GM12891 (cell line): ENCODE data around the gene COPB1.

Source experiments
- DNase-seq: peaks from one replicate; pipeline ENCODE4 v3.0.0; 2011; ENCODE audit warnings: low spot score; ENCODE audit not compliant: insufficient read length
- FAIRE-seq: peaks from 2 replicates; lab custom pipeline; 2011; peaks lifted over from hg19 to GRCh38; lab: Jason Lieb, UNC
- PAX5 ChIP-seq: IDR thresholded peaks from 2 replicates; pipeline ENCODE4 v1.6.1; 2011; ENCODE audit warnings: low read length, moderate library complexity, mild to moderate bottlenecking; ENCODE audit not compliant: insufficient read depth, severe bottlenecking
- POLR2A ChIP-seq: IDR thresholded peaks from 2 replicates; pipeline ENCODE4 v1.6.1; 2011; ENCODE audit warnings: low read depth, low read length, control low read depth
- POLR2AphosphoS5 ChIP-seq: IDR thresholded peaks from 2 replicates; pipeline ENCODE4 v1.6.1; 2011; ENCODE audit warnings: low read depth, low read length, control low read depth
- POU2F2 ChIP-seq: IDR thresholded peaks from 2 replicates; pipeline ENCODE4 v1.6.1; 2011; ENCODE audit warnings: low read depth, mild to moderate bottlenecking, control low read depth, low read length, moderate library complexity
- SPI1 ChIP-seq: IDR thresholded peaks from 2 replicates; pipeline ENCODE4 v1.6.1; 2011; ENCODE audit warnings: low read depth, low read length, control low read depth
- TAF1 ChIP-seq: IDR thresholded peaks from 2 replicates; pipeline ENCODE4 v1.6.1; 2011; ENCODE audit warnings: low read depth, low read length, control low read depth

Gene COPB1

GRCh38 chr11:14443638-14444037 is 56.0 kb downstream of the COPB1 start:
- no peak for TF ChIP-seq PAX5
- TF ChIP-seq POLR2A = no peak
- no peak for TF ChIP-seq SPI1
- no peak for TF ChIP-seq TAF1
- no peak for TF ChIP-seq POLR2AphosphoS5
- FAIRE-seq = no peak
- DNase-seq = no peak

DNA sequence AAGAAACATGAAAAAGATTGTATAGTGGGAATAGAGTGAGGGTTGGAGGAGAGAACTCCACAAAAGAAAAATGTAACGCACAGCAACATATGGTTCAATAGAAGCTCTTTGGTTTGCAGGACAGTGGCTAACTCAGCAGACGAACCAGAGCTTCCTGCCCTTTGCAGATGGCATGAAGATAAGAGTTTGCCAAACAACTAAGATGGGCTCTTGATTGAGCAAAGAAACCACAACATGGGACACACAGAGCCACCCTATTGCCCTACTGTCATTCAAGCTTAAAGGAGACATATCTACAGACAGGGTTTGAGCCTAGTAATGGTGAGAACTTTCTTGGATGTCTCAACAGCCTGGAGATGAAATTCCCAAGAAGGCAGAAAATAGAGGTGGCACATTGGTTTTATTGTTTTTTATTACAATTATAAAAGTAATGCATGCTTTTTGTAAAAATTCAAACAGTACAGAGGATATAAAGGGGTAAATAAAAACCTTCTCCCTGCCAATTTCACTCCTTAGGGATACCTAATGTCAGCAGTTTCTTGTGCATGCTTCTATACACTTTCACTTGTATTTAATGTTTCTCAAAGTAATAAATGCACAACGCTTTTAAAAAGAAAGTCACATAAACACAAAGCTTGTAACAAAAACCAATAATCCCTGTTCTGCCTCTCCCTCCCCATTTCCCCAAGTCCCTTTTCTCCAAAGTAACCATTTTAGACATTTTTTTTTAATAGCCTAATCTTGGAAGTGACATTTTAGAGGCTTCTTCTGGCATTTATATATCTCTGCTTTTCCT is 63.7 kb downstream of the COPB1 start:
- FAIRE-seq (no peak), DNase-seq (no peak)
- no peak for TF ChIP-seq TAF1
- TF ChIP-seq SPI1 = no peak
- no peak for TF ChIP-seq POLR2A
- TF ChIP-seq POU2F2 = no peak
- TF ChIP-seq POLR2AphosphoS5 = no peak
- TF ChIP-seq PAX5 = no peak

- FAIRE-seq (no peak), DNase-seq (no peak)
- TF ChIP-seq POLR2A (no peak), TAF1 (no peak), POLR2AphosphoS5 (no peak), POU2F2 (no peak), PAX5 (no peak), SPI1 (no peak)
Measured at GRCh38 chr11:14425621-14426020, 74.0 kb downstream of the COPB1 start.

DNA sequence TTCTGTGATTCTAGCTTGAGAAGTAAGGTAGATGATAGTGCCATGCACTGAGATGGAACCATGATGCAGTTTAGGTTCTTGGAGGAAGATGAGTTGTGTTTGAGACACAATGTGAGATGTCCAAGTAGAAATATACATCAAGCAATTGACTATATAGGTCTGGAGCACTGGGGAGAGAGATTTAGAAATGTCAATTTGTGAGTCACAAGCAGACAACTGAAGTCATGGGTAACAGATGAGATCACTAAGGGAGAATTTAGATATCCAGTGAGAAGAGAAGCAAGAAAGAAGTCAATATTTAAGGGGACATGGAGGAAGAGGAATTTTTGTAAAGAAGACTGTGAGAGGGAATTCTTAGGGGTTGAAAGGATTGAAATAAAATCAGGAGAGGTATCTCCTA is 75.5 kb downstream of the COPB1 start:
- TF ChIP-seq POLR2A = no peak
- TF ChIP-seq SPI1 = no peak
- TF ChIP-seq POLR2AphosphoS5 = no peak
- TF ChIP-seq TAF1 = no peak
- no peak for TF ChIP-seq PAX5
- no peak for TF ChIP-seq POU2F2
- DNase-seq (no peak), FAIRE-seq (no peak)

DNA sequence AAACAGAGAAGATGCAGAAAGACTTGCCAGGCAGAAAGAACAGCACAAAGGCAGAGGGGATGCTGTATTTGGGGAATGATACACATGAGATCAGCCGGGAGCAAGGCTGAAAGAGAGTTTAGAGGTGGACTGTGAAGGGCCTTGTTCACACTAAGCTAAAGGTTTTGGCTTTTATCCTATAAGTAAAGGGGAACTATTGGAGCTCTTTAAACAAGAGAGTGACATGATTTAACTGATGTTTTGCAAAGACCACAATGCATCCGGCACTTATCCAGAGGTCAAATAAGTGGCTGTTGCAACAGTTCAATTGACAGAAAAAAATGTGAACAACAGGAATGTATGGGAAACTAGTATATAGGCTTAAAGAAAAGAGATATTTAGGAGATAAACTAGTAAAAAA is 76.0 kb downstream of the COPB1 start:
- DNase-seq (no peak), FAIRE-seq (no peak)
- TF ChIP-seq POLR2AphosphoS5 (no peak), POU2F2 (no peak), PAX5 (no peak), POLR2A (no peak), SPI1 (no peak), TAF1 (no peak)

GRCh38 chr11:14422814-14423182 is 76.8 kb downstream of the COPB1 start:
- FAIRE-seq (peak; percentile 87), DNase-seq (no peak)

GRCh38 chr11:14422052-14422813 is 77.4 kb downstream of the COPB1 start:
- DNase-seq (no peak), FAIRE-seq (no peak)
- TF ChIP-seq SPI1 (no peak), POU2F2 (no peak), POLR2A (no peak), TAF1 (no peak), POLR2AphosphoS5 (no peak), PAX5 (no peak)

More at GRCh38 chr11:14422814-14423182, 76.8 kb downstream of the COPB1 start:
- TF ChIP-seq POLR2A (no peak), PAX5 (no peak), POU2F2 (no peak), SPI1 (no peak), TAF1 (no peak), POLR2AphosphoS5 (no peak)

DNA sequence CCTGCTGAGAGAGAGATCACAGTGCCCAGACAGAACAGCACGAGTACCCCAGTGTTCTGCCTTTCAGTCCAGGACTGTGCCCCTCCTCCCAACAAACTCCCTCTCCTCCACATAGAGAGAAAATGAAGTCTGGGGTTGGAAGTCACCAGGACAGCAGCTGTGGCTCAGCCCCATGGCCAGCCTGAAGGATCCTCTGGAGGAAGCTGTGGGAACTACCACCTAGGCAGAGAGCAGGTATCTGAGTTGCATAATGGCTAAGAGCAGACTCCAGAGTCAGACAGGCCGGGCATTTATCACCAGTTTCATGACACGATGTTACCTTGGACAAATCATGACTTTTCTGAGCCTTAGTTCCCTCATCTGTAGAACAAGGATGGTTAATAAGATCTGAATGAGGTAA is 79.4 kb downstream of the COPB1 start:
- TF ChIP-seq SPI1 (no peak), POLR2A (no peak), PAX5 (no peak), POLR2AphosphoS5 (no peak), TAF1 (no peak)
- FAIRE-seq = no peak

DNA sequence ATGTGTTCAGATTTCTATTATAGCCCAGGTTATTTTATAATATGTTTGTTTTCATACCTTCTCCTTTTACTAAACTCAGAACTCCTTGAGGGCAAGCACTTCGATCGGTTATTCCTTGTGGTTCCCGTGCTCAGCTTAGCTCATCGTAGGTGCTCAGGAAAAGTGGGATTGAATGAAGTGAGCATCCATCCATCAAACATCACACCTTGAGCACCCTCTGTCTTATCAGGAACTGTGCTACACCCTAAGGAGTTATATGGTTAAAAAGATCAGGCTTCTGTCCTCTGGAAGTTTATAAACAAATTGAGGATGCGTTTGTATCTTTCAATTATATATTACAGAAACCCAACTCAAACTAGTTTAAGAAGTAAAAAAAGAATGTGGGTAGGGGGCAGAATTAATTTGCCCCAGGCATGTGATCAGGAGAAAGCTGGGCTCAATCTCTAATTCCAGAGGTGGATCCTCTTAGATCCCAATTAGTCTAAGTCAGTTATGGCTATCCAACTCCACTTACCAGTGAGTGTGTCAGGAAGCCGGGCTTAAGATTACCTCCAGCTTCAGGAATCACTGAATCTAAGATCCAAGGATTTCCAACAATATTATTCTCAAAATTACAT is 80.7 kb downstream of the COPB1 start:
- DNase-seq (no peak), FAIRE-seq (no peak)
- TF ChIP-seq POLR2A = no peak
- TF ChIP-seq PAX5 = no peak
- TF ChIP-seq POU2F2 = no peak
- no peak for TF ChIP-seq SPI1
- no peak for TF ChIP-seq POLR2AphosphoS5
- no peak for TF ChIP-seq TAF1

More for the DNA sequence above, 79.4 kb downstream of the COPB1 start:
- DNase-seq = no peak

- TF ChIP-seq POU2F2 (no peak), SPI1 (no peak), PAX5 (no peak), TAF1 (no peak), POLR2AphosphoS5 (no peak), POLR2A (no peak)
- DNase-seq (no peak), FAIRE-seq (no peak)
Measured at GRCh38 chr11:14417617-14418374, 81.8 kb downstream of the COPB1 start.
